GM21447 (cell line): ENCODE measurements around the gene PAPOLB.

ENCODE experiments used
- ATAC-seq: cut with Tn5 transposase; IDR thresholded peaks from one replicate; pipeline ENCODE4 v1.9.1; 2021; ENCODE audit not compliant: unreplicated experiment

PAPOLB gene

GRCh38 chr7:4825081-4825480, 36.7 kb downstream of the PAPOLB start:
- ATAC-seq, result no peak

GRCh38 chr7:4824120-4824775, 37.6 kb downstream of the PAPOLB start:
- ATAC-seq, result no peak

- no peak for ATAC-seq
Measured at GRCh38 chr7:4823441-4824119, 38.2 kb downstream of the PAPOLB start.

- no peak for ATAC-seq
Measured at GRCh38 chr7:4822677-4823076, 39.2 kb downstream of the PAPOLB start.

- ATAC-seq, result no peak
Measured at GRCh38 chr7:4820967-4821471, 40.8 kb downstream of the PAPOLB start.

- ATAC-seq, result no peak
Measured at GRCh38 chr7:4820405-4820966, 41.3 kb downstream of the PAPOLB start.

- no peak for ATAC-seq
Measured at GRCh38 chr7:4819560-4820404, 42.0 kb downstream of the PAPOLB start.

- no peak for ATAC-seq
Measured at GRCh38 chr7:4818000-4818794, 43.6 kb downstream of the PAPOLB start.

- no peak for ATAC-seq
Measured at GRCh38 chr7:4817178-4817901, 44.5 kb downstream of the PAPOLB start.

GRCh38 chr7:4816419-4817080, 45.3 kb downstream of the PAPOLB start:
- no peak for ATAC-seq

GRCh38 chr7:4815609-4816418, 46.0 kb downstream of the PAPOLB start:
- ATAC-seq, result no peak

GRCh38 chr7:4815121-4815520, 46.7 kb downstream of the PAPOLB start:
- no peak for ATAC-seq

- no peak for ATAC-seq
Measured at GRCh38 chr7:4814433-4814832, 47.4 kb downstream of the PAPOLB start.

GRCh38 chr7:4809666-4810065, 52.2 kb downstream of the PAPOLB start:
- no peak for ATAC-seq

- ATAC-seq, result no peak
Measured at GRCh38 chr7:4809091-4809591, 52.7 kb downstream of the PAPOLB start.

GRCh38 chr7:4808565-4808964, 53.3 kb downstream of the PAPOLB start:
- ATAC-seq, result no peak

- ATAC-seq, result no peak
Measured at GRCh38 chr7:4808026-4808425, 53.8 kb downstream of the PAPOLB start.
